IPS-11a (cell line): Measurements from ENCODE around the gene ODC1.
"Not testable (repeated sequence)": the region's sequence is repeated elsewhere in the genome, so short reads cannot be mapped to it uniquely, and the experiment has no call there.

Experiments used
- H3K4me3 ChIP-seq: one replicate; pipeline ENCODE4 v1.5.1; 2013; ENCODE audit warnings: low read depth, low read length, control low read depth

ODC1 gene

DNA sequence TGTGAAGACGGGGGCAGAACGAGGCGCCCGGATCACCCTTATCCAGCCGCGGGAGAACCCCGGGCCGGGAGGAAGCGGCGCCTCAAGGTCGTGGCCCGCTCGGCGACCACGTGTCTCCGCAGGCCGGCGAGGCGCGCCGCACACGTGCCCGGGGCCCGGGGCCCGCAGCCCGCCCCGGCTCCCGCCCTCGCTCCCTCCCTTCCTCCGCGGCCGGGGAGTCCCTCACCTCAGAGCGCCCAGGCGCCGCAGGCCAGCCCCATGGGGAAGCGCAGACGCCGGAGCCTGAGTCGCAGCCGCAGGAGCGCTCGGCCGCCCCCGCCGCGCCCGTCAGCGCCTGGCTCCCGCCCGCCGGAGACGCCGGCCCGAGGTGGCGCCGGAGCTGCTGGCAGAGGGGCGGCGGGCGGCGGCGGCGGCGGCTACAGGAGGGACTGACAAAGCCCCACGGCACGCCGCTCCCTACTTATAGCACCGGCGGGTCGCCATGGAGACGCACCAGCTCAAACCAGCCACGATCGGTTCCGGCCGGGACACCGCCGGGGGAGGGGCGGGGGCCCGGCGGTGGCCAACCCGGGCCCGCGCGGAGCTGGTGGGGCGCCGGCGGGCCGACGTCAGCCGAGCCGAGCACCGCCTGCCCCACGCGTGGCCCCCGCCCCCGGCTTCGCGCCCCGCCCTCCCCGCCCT, at the start of gene ODC1:
Gene ODC1, minus strand, starts transcription at position 433 of the 681 bp plus-strand sequence. CDS start 3,295 bp downstream, outside the sequence.
- peak within 1 kb of the TSS; percentile 54 for H3K4me3 ChIP-seq

- no peak overlapping the region for H3K4me3 ChIP-seq
These were observed 49.7 kb upstream of the ODC1 start for GRCh38 chr2:10497797-10498251.

DNA sequence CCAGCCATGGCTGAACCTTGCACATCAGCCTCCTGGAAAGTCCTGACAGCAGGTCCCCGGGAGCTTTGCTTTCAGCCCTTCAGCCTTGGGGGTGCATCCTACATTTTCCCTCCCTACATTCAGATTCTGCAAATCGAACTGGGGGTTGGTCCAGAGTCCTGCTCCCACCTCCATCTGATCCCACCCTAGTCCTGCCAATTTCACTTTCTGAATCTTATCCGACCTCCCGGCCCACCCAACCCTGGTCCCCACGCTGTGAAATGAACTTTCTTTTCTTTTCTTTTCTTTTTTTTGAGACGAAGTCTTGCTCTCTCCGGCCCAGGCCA, 47.8 kb upstream of the ODC1 start:
- no peak overlapping the region for H3K4me3 ChIP-seq

DNA sequence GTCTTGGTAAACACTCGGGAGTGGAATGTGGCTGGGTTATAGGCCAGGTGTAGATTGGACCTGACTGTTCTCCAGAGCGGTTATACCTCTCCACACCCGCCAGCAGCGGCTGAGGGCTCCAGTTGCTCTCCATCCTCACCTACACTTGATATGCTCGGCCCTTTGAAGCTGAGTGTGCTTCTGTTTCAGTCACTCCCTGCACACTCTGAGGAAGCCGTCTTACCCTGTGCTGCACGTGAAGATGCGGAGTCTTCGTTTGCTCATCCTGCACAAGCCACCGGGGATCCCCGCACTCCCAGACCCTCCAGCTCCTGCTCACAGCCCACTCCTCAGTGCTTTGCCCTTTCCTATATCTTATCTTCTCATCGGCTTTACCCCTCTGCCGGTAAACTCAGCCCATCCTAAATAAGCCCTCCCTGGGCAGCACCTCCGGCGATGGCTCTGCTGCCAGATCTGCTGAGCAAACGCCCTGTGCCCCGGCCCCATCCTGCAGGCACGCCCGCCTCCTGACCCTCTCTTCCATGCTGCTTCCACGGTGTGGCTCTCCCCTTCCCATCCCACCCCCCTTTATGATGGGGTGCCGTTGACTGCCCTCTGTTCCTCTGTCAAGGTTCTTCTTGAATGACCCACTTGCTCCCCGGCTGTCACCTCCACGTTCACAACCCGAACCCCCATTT, 47.3 kb upstream of the ODC1 start:
- H3K4me3 ChIP-seq: no peak overlapping the region

GRCh38 chr2:10494351-10495066, 46.4 kb upstream of the ODC1 start:
- no peak overlapping the region for H3K4me3 ChIP-seq

GRCh38 chr2:10493634-10494281, 45.6 kb upstream of the ODC1 start:
- H3K4me3 ChIP-seq: no peak overlapping the region

GRCh38 chr2:10493075-10493633, 45.0 kb upstream of the ODC1 start:
- H3K4me3 ChIP-seq: no peak overlapping the region

- H3K4me3 ChIP-seq: no peak overlapping the region
These were observed 42.7 kb upstream of the ODC1 start for GRCh38 chr2:10490806-10491291.

DNA sequence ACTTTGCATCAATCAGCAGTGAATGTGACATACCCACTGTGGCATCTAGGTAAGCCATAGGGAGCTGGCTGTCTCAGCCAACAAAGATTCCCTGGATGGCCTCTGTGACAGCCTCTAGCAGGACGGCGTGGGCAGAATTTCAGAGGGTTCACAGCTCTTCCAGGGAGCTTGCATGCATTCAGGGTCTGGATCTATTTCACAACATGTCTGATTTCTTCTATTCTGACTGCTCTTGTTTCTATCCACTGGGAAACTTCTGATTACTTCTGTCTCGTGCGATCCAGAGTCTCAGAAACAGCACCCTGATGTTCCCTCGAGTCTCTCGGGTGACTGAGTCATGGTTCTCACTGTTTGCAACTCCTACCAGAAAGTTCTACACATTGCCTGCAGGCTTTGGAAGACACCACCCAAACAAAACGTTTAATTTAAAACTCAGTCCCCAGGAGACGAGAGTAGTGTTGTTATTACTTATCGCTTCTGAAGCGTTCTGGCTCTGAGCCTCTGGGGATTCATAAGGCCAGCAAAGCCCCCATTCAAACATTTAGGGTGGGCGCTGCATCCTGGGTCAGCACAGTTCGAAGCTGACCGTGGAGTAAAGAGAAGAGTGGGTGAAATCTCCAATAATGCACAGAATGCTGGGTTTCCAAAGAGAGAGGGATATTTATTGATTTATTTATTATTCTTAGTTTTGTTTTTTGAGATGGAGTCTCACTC, 41.9 kb upstream of the ODC1 start:
- no peak overlapping the region for H3K4me3 ChIP-seq

GRCh38 chr2:10488142-10488541, 40.0 kb upstream of the ODC1 start:
- H3K4me3 ChIP-seq: not testable (repeated sequence)

GRCh38 chr2:10487741-10488104, 39.6 kb upstream of the ODC1 start:
- not testable (repeated sequence) for H3K4me3 ChIP-seq

DNA sequence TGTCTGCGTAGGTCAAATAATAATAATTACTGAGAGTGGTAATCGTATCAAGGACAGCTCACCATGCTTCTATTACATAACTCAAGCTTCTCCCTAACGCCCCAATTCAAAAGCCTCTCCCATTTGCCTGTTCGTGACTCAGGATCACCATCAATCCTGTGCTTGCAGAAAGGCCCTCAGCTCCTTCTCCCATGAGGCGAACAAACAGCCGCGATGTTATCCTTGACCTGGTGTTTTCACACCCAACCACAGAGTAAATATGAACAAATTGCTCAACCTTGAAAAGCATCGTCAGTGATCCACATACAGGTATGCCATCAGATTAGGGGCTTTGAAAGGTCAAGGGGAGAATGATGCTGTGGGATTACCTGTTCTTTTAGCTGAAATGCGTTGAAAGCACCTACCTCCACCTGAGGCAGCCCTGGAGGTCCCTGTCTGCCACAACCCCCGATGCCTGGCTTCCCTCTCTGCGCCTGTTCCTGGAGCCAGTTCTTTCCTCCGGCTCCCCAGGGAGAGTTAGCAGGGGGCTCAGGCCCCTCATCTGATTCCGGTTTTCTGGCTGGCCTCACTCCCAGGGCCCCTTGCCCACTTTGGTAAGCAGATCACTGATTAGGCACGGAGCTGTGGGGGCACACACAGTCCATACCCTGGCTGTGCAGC, 39.1 kb upstream of the ODC1 start:
- H3K4me3 ChIP-seq: no peak overlapping the region

- no peak overlapping the region for H3K4me3 ChIP-seq
These were observed 38.5 kb upstream of the ODC1 start for GRCh38 chr2:10486601-10487079.

- H3K4me3 ChIP-seq: no peak overlapping the region
These were observed 38.0 kb upstream of the ODC1 start for GRCh38 chr2:10486091-10486490.

- no peak overlapping the region for H3K4me3 ChIP-seq
These were observed 34.8 kb upstream of the ODC1 start for GRCh38 chr2:10482913-10483312.

DNA sequence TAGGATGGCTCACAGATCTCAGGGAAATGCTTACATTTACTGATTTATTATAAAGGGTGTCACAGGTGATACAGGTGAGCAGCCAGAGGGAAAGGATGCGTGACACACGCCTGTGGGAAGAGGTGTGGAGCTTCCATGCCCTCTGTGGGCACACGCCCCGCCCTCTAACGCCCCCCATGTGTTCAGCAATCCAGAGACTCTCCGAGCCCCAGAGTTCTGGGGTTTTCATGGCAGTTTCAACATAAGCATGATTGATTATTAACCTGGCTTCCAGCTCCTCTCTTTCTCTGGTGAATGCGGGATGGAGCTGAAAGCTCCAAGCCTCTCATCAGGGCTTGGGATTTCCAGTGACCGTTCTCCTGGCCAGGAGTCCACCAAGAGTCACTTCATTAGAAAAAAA, 34.3 kb upstream of the ODC1 start:
- H3K4me3 ChIP-seq: no peak overlapping the region

DNA sequence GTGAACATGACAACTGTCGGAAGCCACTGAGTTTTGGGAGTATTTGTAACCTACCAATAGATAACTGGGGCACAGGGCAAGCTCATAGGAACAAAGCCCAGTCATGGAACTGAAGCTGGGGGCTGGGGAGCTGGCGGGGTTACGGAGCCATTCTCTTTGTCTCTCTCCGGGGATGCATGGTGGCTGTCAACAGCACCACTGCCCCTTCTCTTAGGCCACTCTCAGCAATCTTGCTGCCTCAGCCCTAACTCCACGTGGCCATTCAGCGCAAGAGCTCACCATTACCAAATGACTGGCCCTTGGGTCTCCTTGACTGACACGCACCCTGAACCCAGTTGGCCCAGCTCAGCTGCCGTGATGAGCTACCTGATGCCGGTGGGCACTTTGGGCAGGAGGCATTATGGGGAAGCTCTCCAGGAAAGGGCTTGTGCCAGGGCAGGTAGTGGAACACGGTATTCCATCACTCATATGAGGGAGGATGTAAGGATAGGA, 33.6 kb upstream of the ODC1 start:
- H3K4me3 ChIP-seq: no peak overlapping the region

DNA sequence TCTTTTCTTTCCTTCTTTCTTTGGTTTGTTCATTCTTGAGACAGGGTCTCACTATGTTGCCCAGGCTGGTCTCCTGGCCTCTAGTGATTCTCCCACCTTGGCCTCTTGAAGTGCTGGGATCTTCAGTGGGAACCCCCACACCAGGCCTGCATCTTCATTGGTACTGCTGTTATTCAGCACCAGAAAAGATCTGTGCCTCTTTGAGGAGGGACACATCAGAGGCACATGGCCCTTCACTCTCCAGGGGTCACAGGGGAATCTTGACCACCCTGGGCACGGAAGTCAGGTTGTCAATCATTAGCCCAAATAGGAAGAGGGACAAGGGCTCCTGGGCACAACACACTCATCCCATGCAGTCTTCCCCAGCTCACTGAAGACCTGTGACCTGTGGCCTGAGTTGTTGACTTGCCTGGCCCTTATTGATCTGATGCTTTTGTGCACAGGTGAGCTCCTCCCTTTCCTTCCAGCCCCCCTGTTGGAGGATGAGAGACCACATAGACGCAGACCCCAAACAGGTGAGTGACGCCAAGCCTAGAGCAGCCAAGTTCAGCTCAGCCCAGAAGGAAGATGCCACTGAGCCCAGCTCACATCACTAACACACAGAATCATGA, 33.0 kb upstream of the ODC1 start:
- no peak overlapping the region for H3K4me3 ChIP-seq

GRCh38 chr2:10480359-10480949, 32.3 kb upstream of the ODC1 start:
- no peak overlapping the region for H3K4me3 ChIP-seq
